ENCODE results near the gene SERPINE3.
A peak's percentile ranks its signal among the peaks of the same experiment; 100 is the strongest.

SERPINE3 gene

DNA sequence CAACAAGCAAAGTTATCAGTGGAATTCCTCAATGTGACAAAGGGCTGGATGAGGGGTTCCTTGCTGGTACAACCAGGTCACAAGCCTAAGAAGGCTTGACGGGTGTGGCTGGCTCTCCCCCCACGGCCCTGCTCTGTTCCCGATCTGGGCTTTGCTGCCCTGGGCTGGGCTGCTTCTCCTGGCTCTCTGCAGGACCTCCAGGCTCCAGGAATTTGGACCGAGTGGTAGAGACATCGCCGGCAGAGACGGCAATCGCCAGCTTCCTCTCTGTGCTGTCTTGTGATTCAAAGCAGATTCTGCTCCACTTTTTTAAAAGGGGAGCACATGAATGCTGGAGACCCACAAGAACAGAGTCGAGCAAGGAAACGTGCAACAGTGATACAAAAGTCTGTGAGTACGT, at the start of gene SERPINE3:
SERPINE3 (plus strand) TSS at position 338 of the 400 bp plus-strand sequence. CDS start 1,401 bp downstream, outside the sequence.
- no peak for DNase-seq (ENCODE audit: low spot score)

DNA sequence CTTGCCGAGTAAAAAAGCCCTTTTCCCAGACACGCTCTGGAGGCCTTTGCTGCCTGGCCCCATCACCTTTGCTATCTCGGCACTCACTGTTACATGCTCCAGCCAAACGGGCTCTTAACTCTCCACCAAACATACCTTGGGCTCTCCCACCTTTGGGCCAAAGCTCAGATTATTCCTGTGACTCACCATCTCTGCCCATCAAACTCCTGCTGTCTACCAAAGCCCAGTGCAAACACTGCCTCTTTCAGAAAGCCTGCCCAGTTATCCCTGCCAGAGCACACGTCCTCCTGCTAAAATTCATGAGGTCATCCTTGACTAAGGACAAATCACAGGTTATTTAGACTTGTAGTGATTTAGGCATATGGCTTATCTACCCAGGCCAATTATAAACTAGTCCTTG, 48.1 kb upstream of the SERPINE3 start:
- no peak for DNase-seq (ENCODE audit: low spot score)

DNA sequence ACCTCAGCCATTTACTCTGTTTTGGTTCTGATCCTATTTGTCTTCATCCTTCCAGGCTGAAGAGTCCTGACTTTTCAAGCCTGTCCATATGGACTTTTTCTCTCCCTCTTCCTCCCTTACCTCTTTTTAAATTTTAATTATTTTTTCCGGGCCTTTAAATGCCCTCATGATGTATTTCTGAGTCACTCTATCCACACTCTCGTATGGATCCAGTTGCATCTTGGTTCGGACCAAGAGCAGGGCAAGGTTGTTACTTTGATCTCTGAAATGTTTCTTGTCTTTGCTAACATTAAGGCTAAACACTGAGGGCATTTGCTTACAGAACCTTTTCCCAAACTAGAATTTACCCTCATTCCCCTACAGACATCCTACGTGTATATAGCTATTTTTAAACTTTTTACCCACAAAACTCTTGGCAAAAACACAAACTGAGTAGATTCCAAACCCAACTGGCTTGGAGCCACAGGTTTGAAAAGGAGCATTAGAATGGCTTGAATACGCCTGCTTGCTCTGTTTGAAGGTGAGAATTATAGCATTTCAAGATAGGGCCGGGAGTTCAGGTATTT, 47.4 kb upstream of the SERPINE3 start:
- no peak for DNase-seq (ENCODE audit: low spot score)

DNA sequence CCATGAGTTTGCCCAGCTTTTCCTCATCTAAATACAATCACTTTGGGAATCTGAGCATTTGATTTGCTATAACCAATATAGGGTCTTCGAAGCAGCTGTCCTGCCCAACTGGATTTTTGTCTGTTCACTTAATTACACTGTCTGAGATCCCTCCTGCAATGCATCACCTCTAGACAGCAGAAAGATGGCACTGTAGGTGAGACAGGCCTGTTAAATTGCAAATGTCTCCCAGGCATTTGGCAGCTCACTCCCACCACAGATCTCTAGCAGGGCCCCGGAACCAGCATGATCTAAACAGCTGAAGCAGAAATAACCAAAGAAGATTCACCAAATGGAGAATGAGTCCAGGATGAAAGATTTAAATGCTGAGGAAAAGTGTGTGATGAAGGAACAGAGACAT, 41.9 kb upstream of the SERPINE3 start:
- no peak for DNase-seq (ENCODE audit: low spot score)

DNA sequence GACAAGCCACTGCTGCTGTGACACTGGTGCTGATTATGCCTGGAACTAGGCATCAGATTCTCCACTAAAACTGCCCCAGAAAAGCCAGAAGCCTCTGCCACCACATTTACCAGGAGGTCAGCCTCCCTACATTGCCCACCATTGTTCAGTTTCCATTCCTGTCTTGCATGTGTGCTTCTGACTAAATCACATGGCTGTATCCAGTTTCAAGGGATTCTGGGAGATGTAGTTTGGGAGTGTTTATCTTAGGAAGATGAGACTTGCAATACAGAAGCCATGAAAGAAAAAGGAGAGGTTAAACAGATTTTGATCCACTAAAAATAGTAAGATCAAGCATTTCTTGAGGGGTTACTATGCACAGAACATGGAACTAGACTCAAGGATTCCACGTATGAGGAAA, 40.7 kb upstream of the SERPINE3 start:
- no peak for DNase-seq (ENCODE audit: low spot score)

DNA sequence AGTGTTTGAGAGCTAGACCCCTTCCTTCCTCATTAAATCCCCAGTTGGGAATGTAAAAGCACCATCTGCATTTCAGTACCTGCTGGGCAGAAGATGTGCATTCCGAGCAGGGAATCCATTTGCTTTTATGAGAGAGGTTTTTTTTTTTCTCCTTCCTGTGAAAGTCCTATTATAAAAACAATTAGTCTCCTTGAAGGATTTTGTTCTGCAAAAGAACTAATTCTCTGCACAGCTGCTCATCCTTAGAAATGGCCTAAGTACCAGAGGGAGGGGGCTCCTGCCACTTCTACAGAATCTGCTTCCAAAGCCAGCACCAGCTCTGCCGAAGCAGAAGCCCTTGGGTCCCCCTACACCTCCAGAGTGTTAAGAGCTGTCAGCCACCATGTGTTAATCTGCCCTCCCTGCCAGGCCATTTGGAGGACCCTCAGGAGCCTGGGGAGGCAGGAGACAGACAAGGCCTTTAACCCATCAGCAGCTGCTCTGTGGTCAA, 36.4 kb upstream of the SERPINE3 start:
- DNase-seq (ENCODE audit: low spot score): peak; percentile 71

DNA sequence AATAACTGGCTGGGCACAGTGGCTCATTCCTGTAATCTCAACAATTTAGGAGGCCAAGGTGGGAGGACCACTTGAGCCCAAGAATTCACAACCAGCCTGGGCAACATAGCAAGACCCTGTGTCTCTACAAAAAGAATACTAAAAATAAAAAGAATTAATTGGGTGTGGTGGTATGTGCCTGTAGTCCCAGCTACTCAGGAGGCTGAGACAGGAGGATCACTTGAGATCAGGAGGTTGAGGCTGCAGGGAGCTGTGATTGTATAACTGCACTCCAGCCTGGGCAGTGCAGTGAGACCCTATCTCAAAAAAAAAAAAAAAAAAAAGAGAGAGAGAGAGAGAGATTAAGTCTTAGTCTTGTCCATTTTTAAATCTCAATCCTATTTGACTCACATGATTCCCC, 35.6 kb upstream of the SERPINE3 start:
- no peak for DNase-seq (ENCODE audit: low spot score)

DNA sequence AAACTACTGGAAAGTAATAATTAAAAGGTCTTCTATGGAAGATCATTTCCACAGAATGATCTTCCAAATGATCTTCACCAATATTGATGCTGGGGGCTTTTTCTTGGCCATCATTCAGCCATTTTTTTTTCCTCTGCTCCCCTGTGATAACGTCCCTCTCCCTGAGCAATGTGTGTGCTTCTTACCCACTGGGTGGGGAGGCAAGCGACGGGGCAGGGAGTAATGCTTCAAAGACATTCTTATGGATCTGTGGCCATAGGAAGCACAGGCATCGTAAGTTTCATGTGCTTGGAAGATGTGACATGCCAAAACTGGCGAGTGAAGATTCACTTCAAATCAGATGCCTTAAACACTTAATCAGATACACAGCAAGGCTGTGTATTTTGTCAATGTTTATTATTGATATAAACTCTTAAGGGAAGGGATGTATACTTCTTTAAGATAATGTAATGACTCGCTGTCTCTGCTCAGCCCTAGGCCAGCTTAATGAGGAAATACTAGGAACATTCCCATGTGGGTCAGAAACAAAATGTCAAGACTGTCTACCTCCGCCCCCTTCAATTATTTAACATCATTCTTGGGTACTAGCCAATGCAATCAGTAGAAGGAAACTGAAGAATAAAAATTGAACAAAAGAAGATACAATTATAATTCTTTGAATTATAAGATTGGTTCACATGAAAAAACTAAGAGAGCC, 34.1 kb upstream of the SERPINE3 start:
- DNase-seq (ENCODE audit: low spot score): no peak

DNA sequence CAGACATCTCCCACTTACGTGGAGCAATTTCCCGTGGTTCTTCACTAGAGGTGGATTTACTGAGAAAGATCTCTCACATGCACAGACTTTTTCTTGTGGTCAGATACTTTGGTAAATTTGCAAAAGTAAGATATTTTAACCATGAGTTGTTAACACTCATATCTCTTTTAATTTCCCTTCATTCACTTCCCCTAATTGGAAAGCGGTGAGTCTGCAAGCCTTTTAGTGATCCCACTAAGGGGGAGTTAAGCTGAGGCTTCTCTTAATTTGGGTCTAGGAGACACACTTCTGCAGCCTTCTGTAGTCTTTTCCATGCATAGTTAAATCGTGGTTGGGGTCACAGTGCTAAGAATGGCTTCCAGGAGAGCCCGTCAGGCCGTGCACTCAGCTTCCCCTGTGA, 30.7 kb upstream of the SERPINE3 start:
- DNase-seq (ENCODE audit: low spot score): no peak

DNA sequence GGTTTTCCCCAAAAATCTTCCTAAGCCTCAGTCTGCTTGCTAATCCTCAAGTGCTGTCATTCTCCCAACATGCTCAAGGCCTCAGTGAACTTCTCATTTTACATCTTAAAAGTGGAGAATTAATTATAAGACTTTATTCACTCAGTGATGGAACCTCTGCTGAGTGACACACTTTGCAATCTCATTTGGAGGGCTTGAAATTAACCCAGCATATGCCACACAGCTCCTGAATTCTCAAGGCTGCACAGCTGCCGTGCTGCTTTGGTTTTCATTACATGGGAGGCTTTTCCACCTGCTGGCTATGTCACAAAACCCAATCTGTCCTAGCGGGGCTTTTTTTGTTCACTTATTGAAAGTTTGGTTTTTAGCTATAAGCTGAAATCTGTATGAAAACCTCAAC, 28.3 kb upstream of the SERPINE3 start:
- DNase-seq (ENCODE audit: low spot score): no peak

DNA sequence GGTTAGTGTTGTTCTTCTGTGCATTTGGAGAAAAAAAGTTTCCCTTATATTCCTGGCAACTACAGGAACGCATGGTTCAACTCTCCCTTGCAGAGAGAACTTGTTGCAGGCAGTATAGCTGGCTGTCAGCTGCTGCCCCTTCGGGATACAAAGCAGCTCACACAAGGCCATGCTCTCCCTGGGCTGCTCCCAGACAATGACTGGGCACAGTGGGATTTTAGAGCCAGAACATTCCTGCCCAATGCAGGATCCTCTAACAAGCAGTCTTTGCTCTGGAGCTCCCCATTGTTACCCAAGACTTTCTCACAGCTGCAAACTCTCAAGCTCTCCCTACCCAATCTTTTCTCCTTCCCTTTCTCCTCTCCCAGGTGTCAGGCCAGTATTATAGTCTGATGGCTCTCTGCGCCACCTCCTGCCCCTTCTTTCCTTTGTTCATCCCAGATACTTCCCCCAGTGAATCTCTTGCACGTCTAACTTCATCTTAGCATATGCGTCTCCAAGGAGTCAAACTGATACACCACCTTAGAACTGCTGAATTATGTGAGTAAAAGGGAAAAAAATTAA, 27.5 kb upstream of the SERPINE3 start:
- DNase-seq (ENCODE audit: low spot score): peak; percentile 66

DNA sequence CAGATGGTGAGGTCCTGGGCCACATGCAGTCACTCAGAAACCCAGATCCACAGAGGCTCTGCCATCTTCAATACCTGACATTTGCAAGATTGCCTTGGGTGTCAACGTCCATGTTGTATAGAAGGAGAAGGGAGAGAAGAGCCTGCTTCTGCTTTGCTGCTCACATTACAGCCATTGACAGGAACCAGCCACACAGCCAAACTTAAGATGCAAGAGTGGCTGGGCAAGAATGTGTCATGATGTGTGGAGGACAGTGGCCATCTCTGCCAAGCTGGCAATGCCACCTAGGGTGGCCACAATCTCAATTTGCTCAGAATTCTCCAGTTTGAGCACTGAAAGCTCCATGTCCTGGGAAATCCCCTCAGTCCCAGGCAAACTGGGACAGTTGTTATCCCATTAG, 25.9 kb upstream of the SERPINE3 start:
- no peak for DNase-seq (ENCODE audit: low spot score)

DNA sequence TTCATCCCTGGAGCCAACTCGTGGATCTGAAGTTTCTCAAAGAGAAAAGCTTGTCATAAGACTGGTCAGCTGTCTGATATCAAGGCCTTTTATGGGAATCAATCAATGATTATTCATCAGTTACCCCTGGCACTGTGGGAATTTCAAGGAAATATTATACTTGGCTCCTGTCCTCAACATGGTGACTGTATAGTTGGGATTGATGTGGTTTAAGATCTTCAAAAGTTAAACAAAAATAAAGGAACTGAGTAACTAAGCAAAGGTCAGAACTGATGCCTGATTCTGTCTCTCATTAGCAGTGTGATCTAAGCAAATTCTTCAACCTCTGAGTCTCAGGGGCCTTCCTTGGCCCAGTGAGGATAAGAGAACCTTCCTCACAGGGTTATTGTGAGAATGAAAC, 22.2 kb upstream of the SERPINE3 start:
- DNase-seq (ENCODE audit: low spot score): no peak

DNA sequence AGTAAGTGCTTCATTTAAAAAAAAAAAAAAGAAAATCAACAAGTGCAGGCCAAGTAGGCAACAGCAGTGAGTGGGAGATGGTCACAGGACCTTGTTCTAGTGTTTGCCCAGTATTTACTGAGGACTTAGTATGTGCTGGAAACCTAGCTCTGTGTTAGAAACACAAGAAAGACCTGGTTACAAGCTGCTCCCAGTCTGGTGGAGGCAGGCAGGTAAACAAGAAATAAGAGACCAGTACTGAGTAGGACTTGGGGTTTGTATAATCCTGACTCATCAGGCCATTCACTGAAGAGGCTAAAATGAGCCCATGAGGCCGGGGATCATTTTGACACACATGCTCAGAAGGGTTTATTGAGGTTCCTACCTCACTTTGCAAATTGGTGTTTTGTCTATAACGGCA, 21.5 kb upstream of the SERPINE3 start:
- no peak for DNase-seq (ENCODE audit: low spot score)

DNA sequence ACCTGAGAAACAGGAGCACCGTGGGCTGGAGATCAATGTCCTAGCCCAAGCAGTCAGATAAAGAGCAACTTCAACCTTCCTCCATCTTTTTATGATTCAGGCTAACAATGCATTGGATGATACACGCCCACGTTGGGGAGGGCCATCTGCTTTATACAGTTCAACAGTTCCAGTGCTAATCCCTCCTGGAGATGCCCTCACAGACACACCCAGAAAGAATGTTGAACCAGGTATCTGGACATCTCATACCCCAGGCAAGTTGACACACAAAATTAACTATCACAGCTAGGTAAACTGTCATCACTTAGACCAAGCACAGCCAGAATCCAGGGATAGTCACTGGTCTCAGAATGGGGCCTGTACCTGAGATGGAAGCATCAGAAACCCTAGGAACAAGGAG, 20.6 kb upstream of the SERPINE3 start:
- DNase-seq (ENCODE audit: low spot score): no peak

DNA sequence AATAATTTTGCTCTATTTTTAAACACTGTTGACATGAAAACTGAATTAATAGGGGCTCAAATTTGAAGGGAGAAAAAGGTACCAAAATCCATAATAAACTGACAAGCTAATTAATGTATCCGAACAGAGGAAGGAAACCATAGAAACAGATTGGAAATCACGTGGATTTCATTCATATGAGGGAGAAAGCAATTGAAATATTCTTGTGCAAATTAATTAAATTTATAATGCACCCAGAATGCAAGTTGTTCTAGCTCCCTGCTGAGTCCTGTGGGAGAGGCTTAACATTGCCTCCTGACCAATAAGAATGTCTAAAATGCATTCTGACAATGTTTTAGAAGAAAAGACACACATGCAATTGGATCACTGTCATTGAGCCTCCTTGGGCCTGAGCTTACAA, 17.7 kb upstream of the SERPINE3 start:
- no peak for DNase-seq (ENCODE audit: low spot score)

DNA sequence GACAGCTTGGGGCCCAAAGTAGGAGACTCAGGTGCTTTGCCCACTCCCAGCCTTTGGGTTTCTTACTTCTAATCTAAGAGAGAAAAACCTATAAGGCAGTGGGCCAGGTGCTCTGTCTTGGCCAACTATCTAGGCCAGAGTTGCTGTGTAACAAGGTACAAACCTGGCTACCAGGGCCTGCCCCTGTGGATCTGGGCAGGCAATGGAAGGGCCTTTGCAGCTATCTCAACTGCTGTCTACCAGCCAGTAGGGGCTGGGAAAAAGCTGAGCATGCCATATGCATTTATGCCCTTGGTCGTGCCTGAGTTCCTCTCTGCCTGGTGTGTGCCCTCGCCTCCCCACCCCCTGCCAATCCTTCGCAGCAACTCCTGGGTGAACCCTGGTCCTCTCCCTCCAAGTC, 16.7 kb upstream of the SERPINE3 start:
- no peak for DNase-seq (ENCODE audit: low spot score)

DNA sequence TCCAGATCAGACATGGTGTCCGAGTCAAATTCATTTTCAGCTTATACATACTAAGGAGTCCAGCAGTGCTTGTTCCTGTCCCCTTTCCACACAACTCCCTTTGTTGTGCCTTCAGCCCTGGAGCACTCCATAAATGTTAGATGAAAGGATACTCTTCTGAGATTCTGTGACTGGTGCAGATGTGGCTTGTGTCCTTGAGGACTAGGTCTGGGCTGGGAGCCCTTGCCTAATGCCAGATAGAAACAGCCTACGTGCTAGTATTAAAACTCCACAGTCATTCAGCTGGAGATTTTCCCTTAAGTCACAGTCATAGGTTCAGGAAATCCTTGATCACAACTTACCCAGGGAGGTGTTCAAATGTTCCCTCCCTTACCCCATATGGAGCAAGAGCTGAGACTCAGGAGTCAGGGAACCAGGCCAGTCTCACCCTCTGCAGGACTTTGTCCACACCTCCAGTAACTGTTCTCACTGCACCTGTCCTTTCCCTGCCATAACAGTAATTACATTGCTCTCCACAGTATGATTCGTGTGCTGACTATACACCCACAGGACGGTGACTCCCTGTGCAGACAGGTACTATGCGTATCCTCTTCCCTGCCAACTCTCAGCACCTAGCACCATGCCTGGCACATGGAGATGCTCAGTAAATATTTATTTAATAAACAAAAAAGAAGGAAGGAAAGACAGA, 15.5 kb upstream of the SERPINE3 start:
- no peak for DNase-seq (ENCODE audit: low spot score)

DNA sequence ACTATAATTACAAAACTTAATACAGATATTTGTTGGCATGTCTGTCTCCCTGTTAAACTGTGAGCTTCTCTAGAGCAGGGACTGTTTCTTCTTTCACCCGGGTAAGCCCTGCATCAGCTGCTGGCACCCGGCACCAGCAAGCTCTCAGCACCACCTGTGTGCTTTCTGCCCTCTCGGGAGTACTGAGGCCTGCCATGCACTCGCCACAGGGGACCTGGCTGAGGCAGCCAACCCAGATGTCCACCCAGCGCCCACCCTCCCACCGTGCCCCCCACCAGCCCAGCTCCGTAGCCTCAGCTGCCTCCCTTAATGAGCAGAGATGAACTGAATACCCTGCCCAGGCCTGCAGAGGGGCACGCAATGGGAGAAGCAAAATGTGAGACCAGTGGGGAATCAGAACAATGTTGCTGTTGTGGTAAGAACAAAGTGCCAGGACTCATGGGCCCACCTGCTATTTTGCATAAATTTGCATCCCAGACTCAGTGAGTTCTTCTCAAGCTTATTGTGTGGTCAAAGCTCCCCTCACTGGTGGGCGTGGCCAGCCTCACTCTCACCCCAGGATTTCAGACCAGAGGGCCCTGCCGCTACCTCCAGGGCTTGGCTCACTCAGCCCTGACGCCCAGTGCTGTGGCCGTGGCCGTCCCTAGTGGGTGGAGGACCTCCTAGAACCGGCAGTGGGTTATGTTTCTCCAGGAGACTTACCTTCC, 14.6 kb upstream of the SERPINE3 start:
- peak; percentile 40 for DNase-seq (ENCODE audit: low spot score)

DNA sequence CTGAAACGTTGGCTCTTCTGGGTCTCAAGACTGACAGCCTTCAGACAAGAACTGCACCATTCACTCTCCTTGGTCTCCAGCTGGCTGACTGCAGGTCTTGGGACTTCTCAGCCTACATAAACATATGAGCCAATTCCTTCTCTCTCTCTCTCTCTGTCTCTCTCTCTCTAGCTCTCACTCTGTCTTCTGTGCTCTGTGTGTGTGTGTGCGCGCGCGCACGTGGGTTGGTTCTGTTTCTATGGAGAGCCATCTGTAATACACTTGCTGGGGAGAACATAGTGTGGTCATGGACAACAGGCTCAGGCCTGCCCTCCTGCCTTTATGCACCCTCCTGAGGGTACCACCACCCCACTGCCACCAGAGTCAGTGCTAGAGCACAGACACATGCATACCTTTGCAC, 13.7 kb upstream of the SERPINE3 start:
- DNase-seq (ENCODE audit: low spot score): no peak

DNA sequence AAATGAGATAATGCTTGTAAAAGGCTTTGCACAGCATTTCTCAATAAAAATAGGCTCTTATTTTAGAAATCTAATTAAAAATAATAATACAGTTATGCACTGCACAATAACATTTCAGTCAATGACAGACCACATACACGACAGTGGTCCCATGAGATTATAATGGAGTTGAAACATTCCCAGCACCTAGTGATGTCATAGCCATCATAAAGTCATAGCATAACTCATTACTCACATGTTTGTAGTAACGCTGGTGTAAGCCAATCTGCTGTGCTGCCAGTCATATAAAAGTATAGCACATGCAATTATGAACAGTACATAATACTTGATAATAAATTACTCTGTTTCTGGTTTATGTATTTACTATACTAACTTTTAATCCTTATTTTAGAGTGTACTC, 12.7 kb upstream of the SERPINE3 start:
- no peak for DNase-seq (ENCODE audit: low spot score)

DNA sequence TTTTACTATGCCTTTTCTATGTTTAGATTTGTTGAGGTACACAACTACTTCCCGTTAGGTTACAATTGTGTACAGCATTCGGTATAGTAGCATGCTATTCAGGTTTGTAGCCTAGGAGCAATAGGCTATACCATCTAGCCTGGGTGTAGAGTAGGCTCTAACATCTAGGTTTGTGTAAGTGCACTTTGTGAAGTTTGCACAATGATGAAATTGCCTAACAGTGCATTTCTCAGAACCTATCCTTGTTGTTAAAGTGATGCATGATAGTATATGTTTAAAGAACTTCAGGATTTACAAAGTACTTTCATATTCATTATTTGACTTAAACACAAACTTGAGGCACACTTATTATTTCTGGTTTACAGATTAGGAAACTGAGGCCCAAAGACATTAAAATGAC, 11.5 kb upstream of the SERPINE3 start:
- DNase-seq (ENCODE audit: low spot score): no peak

DNA sequence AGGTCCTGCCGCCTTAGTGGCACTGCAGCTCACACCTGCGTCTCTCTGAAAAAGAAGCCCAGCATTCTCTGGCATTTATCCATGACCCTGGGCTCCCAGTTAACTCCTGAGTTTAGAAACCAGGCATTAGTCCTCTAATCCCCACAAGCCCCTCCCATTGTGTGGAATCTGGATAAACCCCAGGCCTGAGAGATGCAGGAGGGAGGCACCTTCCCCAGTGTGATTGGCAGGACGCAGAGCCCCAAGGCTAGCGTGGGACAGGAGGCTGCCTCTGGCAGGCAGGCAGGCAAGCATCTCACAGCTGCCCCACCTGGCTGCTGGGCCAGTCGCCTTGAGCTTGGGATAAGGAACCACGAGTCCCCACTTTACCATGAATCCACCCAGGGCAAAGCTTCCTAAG, 11.0 kb upstream of the SERPINE3 start:
- peak; percentile 86 for DNase-seq (ENCODE audit: low spot score)
